Stimulated activated CD4-positive, alpha-beta T cell treated with anti-CD3 and anti-CD28 coated beads, Interleukin-12 subunit alpha, Interleukin-12 subunit beta, amount 100 ng/mL, for 4 hours (primary cell): ENCODE data around the gene CUL9.
"Not testable (repeated sequence)": the region's sequence is repeated elsewhere in the genome, so short reads cannot be mapped to it uniquely, and the experiment has no call there.

Source experiments
- DNase-seq: peaks from one replicate; pipeline ENCODE4 v3.0.0-alpha.2; 2020

CUL9 gene

DNA sequence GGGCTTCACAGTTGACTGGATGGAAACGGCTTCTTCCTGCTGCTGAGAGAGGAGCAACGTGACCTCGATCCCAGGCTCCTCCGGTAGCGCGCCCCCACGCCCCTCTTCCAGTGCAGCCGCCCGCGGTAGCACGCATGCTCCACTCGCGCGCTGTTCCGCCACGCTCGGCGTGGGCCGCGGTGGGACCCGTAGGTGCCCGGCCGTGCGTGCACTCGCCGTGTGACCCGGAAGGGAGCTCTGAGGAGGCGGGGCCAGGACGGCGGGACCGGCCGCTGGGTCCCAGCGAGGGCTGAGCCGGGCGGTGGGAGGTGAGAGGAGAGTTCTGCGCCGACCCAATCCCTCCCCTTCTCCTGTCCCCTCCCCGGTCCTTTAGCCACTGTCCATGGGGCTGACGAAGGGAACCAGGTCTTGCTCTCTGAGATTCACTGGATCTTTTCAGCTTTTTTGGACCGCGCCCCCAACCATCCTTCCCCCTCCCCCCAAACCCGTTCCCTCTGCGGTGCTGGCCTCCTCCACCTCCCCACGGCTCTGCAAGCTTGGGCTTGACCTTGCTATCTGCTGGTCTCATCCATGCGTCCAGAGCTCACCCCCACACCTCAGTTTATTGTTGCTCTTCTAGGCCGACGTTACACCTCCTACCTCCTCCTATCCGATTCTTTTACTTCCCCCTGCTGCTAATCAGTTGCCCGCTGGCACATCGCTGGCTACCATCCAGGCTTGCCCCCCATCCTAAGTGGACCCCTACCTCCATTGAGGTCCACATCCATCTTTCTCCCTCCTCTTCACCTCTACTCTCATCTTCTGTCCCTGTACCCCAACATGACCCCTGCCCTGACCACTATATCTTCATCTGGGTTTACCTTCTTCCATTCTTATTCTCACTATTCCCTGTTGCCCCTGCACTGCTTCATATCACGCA, at the start of gene CUL9:
Gene CUL9, plus strand, starts transcription at position 255 of the 919 bp plus-strand sequence. CDS start 2,115 bp downstream, outside the sequence.
- DNase-seq: peak; percentile 78

DNA sequence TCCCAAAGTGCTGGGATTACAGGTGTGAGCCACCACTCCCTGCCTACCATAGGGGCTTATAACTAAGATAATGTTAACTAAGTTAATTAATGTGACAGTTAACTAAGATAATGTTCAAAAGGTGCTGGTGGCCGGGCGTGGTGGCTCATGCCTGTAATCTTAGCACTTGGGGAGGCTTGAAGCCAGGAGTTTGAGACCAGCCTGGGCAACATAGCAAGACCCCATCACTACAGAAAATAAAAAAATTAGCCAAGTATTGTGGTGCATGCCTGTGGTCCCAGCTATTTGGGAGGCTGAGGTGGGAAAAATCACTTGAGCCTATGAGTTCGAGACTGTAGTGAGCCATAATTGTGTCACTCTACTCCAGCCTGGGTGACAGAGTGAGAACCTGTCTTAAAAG, 43.7 kb upstream of the CUL9 start:
- no peak for DNase-seq

DNA sequence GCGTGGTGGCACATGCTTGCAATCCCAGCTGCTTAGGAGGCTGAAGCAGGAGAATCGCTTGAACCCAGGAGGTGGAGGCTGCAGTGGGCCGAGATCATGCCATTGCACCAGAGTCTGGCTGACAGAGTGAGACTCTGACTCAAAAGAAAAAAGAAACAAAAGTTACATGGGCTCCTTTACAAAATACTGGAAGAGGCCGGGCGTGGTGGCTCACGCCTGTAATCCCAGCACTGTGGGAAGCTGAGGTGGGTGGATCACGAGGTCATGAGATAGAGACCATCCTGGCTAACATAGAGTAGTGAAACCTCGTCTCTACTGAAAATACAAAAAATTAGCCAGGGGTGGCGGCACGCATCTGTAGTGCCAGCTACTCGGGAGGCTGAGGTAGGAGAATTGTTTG, 42.0 kb upstream of the CUL9 start:
- not testable (repeated sequence) for DNase-seq

DNA sequence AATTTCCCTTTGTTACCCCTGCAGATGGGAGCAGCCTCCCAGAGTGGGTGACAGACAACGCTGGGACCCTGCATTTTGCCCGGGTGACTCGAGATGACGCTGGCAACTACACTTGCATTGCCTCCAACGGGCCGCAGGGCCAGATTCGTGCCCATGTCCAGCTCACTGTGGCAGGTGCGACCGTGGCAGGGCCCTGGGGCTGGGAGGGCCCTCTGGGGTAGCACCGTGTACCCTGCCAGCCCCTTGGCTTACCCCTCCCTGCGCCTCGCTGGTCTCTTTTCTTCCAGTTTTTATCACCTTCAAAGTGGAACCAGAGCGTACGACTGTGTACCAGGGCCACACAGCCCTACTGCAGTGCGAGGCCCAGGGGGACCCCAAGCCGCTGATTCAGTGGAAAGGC, 40.4 kb upstream of the CUL9 start:
- no peak for DNase-seq

DNA sequence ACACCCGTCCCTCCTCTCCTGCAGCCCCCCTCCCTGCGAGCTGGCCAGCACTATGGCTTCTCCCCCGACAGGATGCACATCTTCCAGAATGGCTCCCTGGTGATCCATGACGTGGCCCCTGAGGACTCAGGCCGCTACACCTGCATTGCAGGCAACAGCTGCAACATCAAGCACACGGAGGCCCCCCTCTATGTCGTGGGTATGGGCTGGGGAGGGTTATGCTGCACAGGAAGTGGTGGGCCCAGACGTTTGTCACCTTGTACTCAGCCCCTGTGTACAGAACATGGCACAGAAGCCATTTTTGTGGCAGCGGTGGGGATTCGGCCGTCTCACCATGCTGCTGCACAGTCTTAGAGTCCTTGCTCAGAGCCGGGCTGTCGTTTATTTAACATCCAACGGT, 39.9 kb upstream of the CUL9 start:
- no peak for DNase-seq

DNA sequence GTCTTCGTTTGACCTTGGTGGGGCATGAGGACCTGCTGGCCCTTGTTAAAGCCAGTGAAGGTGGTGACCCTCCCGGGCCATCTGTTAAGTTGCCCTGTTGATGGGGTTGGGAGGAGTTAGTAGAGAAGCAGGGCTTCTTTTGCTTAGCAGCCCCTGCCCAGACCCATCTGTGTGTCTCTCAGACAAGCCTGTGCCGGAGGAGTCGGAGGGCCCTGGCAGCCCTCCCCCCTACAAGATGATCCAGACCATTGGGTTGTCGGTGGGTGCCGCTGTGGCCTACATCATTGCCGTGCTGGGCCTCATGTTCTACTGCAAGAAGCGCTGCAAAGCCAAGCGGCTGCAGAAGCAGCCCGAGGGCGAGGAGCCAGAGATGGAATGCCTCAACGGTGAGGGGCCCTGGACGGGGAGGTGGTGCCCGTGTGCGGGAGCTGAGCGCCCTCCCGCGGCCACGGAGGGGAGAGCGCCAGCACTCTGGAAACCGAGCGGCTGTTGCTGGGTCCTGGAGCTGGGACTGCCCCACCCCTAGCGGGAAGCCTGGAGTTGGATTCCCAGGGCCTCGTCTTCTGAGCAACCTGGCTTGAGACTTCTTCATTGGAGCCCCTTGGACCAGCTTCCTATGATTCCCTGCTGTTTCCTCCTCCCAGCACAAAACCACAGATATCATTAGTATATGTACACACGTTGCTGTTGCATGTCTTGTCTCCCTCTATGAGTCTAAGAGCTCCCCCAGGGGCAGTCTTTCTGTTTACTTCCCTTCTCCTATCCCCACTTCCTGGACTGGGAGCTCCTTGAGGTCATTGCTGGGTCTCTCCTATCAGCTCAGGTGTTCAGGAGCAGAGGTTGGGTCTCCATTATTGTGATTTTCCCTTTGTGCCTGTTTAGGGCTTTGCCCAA, 38.5 kb upstream of the CUL9 start:
- DNase-seq: peak; percentile 69

DNA sequence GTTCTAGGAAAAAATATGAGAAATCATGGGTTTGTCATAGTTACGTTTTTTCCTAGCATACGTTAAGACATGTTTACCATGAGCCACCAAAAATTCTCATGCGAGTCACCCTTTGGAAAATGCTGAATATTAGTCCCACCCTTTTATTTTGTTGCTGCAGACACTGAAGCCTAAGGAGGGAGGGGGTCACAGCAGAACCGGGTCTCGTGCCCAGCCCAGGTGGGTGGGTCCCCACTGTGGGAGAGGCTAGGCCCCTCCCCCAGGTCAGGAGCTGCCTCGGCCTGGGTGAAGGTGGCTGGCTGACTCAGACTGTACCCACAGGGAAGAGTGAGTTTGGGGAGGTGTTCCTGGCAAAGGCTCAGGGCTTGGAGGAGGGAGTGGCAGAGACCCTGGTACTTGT, 37.1 kb upstream of the CUL9 start:
- no peak for DNase-seq

DNA sequence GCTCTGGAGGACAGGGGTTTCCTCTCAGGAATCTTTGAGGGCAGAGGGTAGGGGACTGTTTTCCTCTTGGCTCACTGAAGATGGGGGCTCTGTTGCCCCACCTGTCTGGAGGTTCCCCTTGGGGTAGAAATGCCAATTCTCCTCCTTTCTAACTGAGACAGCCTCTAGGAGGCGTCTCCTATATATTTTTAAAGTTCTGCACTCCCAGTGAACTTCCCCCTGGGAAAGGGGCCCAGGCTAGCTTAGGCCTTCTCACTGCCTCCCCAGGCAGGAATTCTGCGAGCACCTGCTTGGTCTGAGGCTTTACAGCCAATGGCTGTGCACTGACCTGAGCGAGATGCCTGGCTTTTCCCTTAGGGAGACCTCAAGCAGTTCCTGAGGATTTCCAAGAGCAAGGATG, 35.7 kb upstream of the CUL9 start:
- DNase-seq: no peak

DNA sequence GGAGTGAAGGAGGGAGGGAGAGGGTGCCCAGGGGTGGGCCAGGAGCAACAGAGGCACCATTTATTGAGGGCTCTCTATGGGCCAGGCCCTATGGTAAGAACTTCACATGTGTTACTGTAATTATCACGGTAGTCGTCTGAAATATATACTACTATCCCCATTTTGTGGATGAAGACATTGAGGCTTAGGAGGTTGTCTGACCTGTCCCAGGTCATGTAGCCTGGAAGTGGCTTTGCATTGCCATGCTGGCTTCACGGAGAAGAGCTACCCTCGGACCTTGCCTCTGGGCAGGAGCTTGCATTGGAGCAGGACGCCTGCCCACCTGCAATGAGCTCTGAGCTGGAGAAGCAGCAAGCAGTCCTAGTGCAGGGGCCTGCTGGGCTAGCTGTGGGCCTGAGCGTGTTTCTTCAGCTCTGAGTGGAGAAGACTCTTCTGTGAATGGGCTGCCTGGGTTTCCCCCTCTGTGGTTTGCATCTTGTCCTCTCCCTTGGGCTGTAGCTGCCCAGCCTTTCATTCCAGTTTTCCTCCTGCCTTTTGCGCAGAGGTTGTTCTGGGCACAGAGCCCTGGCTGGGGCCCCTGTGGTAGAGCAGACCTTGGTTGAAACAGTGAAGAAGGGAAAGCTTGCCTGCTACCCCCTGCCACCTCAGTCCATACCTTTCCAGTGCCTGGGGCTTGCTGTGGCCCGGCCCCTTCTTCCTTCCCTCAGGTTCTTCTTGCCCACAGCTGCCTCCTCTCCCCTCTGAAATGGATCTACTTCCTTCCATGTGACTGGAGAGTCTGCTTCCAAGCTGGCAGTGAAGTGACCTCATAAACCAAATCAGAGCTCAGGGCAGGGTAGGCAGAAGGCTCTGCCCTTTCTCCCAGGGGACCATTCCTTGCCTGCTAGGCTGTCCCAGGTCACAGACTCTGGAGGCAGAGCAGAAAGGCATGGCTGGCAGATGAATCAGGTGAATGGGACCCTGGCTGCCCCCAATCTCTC, 35.0 kb upstream of the CUL9 start:
- no peak for DNase-seq

DNA sequence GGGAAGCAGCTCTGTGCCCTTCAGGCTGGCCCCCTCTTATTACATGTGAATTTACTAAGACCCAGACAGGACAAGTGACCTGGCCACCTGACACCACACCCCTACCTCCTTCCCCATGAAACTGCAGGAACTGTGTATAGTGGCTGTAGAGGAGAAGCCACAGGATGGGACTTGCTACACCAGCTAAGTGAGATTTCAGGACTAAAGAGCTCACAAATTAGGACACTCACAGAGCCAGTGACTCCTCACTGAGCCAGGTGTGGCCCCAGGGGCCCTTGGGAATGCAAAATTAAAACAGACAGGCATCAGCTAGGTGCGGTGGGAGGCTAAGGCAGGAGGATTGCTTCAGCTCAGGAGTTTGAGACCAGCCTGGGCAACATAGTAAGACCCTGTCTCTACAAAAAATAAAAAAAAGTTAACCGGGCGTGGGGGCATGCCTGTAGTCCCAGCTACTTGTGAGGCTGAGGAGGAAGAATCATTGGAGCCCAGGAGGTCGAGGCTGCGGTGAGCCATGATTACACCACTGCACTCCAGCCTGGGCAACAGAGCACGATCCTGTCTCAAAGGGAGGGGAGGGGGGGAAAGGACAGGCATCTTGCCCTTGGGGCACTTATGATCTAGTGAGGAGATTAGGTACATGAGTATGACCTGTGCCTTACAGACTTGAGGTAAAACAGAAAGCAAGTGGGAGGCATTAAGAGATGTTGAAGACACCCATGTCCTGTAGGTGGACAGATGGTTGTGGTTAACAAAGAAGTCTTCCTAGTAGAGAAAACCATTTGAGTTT, 34.1 kb upstream of the CUL9 start:
- DNase-seq: no peak

DNA sequence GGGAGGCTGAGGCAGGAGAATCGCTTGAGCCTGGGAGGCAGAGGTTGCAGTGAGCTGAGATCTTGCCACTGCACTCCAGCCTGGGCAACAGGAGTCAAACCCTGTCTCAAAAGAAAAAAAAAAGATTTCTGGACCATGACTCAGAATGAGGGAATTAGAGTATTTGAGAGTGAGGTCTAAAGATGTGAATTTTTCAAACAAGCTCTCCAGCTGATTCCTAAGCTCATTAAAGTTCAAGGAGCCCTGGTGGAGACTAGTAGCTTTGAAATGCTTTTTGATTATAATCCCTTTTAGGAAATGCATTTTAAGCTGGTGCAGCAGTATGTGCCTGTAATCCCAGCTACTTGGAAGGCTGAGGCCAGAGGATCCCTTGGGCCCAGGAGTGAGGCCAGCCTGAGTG, 32.7 kb upstream of the CUL9 start:
- DNase-seq: no peak

DNA sequence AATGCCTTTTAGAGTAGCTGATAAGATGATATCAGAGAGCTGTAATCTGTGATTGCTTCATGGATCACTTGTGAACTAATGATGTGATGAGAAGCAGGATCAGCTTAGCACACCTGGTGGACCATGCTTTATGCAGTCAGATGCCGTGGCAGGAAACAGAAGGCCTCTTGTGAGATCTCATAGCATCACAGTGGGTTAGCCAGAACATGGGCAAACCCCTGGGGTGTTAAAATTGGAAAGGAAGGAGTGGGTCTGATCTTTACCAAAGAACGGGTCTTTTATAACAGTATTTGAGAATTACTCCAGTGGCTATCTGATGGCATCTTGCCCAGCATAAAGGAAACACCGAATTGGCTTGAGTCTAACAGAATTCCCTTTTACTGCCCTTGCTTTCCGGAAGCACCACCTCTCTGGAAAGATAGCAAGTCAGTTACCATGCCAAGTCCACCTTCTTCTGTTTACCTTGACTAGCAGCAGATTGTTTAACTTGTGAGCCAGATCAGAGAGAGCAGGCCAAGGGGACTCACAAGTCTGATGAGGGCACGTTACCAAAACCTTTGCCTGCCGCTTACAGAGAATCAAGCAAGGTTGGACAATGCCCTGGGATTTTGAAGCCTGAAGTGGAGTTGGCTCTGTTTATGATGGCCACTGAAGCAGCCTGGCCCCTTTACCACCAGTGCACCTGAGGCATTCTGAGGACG, 31.8 kb upstream of the CUL9 start:
- no peak for DNase-seq

DNA sequence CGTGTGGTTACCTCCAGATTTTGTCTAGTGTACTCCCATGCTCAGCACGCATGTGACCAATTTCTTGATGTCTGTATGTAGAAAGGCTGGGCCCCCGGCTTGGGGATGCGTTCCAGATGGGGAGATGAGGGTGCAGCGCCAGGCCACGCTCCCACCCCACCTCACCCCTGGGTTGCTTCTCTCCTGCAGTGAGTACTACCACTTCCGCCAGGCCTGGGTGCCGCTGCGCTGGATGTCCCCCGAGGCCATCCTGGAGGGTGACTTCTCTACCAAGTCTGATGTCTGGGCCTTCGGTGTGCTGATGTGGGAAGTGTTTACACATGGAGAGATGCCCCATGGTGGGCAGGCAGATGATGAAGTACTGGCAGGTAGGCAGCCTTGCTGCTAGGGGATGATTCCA, 22.4 kb upstream of the CUL9 start:
- no peak for DNase-seq

DNA sequence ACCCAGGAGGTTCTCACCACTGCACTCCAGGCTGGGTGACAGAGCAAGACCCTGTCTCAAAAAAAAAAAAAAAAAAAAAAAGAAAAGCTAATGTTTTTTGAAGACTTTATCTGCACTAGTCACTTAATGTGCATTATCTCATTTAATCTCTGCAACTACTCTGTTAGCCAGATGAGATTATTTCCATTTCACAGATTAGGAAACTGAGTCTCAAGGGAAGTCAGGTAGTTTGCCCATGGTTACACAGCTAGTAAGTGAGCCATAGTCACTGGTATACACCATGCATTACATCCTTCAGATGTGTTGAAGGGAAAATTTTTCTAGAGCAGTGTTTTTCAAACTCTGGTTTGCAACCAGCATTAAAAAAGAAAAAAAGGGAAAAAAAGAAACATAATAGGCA, 18.1 kb upstream of the CUL9 start:
- DNase-seq: no peak

DNA sequence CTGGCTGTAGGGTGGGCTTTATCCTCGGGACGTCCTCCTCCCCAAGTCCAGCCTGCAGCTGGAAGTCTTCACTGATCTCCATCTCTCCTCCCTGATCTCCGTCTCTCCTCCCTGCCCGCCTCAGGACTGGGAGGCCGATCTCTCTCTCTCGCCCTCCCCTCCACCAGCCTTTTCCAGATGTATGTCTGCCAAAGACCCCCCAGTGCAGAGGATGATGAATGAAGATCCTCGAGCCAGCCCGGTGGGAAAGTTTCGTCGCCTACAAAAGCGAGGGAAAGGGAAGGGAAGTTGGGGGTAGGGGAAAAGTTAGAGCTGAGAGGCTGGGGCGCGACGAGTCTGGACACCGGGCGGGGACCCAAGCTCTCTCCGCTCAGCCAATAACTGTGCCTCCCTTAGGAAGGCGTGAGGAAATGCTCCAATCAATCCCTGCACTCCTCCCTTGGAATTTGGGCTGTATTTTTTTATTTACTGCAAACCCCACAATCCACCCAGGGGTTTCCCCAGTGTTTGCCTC, 11.5 kb upstream of the CUL9 start:
- DNase-seq: no peak

DNA sequence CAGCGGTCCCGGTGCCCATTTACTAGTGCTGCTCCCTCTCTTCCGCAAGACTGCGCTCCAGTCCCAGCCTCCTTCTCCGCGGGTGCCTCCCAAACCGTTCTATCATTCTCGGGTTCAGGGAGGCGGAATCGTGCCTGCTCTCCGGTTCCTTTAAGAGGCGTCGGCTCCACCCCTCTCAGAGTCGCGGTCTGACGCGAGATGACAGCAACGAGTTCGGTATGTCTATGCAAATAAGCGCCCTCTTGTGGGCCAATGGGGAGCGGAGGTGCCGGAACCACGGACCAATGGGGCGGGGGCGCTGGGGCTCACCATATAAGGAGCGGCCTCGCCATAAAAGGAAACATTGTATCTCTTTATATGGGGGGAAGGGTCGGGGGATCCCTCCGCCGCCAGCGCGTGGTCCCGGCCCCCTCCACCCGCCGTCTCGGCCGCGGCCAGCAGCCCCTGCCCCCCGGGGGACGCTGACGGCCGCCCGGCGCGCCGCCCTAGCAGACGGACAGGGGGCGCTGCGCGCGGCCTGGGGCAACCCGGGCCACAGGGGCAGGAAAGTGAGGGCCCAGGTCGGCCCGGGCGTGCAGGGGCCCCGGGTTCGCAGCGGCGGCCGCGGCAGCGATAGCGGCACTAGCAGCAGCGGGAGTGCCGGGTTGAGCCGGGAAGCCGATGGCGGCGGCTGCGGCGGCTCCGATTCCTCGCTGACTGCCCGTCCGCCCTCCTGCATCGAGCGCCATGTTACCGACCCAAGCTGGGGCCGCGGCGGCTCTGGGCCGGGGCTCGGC, 10.9 kb upstream of the CUL9 start, which contains the start of gene SRF:
Gene SRF, plus strand, starts transcription at position 339 of the 776 bp plus-strand sequence. Its CDS starts 388 bp downstream, at position 727.
- DNase-seq: peak; percentile 98

DNA sequence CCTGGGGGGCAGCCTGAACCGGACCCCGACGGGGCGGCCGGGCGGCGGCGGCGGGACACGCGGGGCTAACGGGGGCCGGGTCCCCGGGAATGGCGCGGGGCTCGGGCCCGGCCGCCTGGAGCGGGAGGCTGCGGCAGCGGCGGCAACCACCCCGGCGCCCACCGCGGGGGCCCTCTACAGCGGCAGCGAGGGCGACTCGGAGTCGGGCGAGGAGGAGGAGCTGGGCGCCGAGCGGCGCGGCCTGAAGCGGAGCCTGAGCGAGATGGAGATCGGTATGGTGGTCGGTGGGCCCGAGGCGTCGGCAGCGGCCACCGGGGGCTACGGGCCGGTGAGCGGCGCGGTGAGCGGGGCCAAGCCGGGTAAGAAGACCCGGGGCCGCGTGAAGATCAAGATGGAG, 10.3 kb upstream of the CUL9 start:
- DNase-seq: peak; percentile 36

DNA sequence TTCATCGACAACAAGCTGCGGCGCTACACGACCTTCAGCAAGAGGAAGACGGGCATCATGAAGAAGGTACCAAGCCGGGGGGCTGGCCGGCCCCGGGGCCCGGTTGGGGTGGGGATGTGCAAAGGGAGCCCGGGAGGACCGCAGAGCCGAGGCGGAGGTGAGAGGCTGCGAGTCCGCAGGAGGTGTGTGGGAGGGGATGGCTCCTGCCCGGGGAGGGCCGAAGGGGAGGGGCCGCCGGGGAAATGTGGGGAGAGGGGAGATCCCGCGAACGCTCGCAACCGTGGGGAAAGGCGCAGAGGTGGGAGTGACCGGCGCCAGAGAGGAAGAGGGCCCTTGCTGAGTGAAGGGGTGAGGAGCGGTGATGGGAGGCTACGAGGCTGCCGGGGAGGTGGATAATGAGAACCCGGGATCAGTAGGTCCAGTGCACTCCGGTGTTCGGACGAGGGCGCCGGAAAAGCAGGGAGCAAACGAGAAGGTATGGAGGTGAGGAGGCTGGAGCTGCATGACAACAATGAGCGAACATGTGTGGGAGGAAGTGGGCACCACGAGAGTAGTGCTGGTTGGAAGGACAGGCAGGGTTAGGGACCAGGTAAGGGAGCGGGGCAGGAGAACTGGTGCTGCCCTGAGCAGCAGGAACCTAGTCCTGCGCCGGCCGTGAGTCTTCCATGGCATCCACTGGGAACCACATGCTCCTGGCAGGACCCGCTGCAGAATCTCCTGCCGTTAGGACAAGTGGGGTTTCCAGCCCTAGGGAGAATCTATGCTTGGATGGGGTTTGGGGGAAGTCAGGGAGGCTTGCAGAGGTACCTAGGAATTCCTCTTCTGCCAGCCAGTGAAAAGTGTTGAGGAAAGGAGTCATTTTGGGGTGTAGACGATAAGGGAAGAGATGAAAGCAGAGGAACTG, 9.6 kb upstream of the CUL9 start:
- peak; percentile 55 for DNase-seq
